ENCODE results near the gene LAIR1. TPM values are rescaled to one million over a fixed set of nuclear protein-coding genes. Genes with fewer than 3 reads are reported as not detected.

Gene LAIR1
- total RNA-seq, 1 experiment from 2014 or later, result not detected

- peaks cover 30% of the 10 kb centered on the region for H3K27me3 Mint-ChIP-seq (ENCODE audit: insufficient read depth, unreplicated experiment)
- no peak overlapping the region for H3K4me3 ChIP-seq (ENCODE audit: low read depth, low read length)
- 0 out of 2 replicates have a peak, but pooled peaks cover 2% of the 10 kb centered on the region for H3K27me3 ChIP-seq (replicated peaks; ENCODE audit: control insufficient read depth, insufficient read depth, low read length)
- H3K27ac Mint-ChIP-seq (ENCODE audit: unreplicated experiment), result no peak overlapping the region
- H3K4me1 Mint-ChIP-seq (ENCODE audit: low read depth, unreplicated experiment), result peaks cover 7% of the 10 kb centered on the region
- H3K9me3 Mint-ChIP-seq (ENCODE audit: unreplicated experiment), result no peaks in the 10 kb centered on the region
- no peak for DNase-seq
- BruUV-seq (replicated peaks), result no TSS peak
- TF ChIP-seq CTCF (IDR thresholded peaks at IDR 0.05; ENCODE audit: insufficient read depth in 1 of 2, low read depth in 1 of 2, low read length in 1 of 2, severe bottlenecking in 1 of 2, unreplicated experiment in 1 of 2), result no peak
- H3K9me3 ChIP-seq, result no peaks in the 10 kb centered on the region
- intact Hi-C loops (cut with micrococcal nuclease; ENCODE audit: unreplicated experiment), result no loop called here
- POLR2A ChIA-PET, result no interaction called here
- H3K4me1 ChIP-seq, result peaks cover 4% of the 10 kb centered on the region; the same call in 1 of the 2 replicates
- no peaks in the 10 kb centered on the region for H3K36me3 ChIP-seq (ENCODE audit: control insufficient read depth, insufficient read depth, low read length)
- CTCF ChIA-PET, result no interaction called here
- H3K4me3 Mint-ChIP-seq (ENCODE audit: unreplicated experiment), result no peak overlapping the region
- H3K36me3 Mint-ChIP-seq (ENCODE audit: insufficient read depth, unreplicated experiment), result no peaks in the 10 kb centered on the region
Observed at GRCh38 chr19:54389553-54389952, 24.8 kb upstream of the LAIR1 start.

- TF ChIP-seq CTCF (IDR thresholded peaks at IDR 0.05; ENCODE audit: insufficient read depth in 1 of 2, low read depth in 1 of 2, low read length in 1 of 2, severe bottlenecking in 1 of 2, unreplicated experiment in 1 of 2), result no peak
- intact Hi-C loops (cut with micrococcal nuclease; ENCODE audit: unreplicated experiment), result no loop called here
- Histone ChIP-seq H3K27me3 (replicated peaks; ENCODE audit: control insufficient read depth, insufficient read depth, low read length) (0 out of 2 replicates have a peak, but pooled peaks cover 2% of the 10 kb centered on the region), H3K4me3 (ENCODE audit: low read depth, low read length) (peak overlapping the region; percentile 22), H3K36me3 (ENCODE audit: control insufficient read depth, insufficient read depth, low read length) (no peaks in the 10 kb centered on the region), H3K9me3 (no peaks in the 10 kb centered on the region), H3K4me1 (peaks cover 4% of the 10 kb centered on the region; the same call in 1 of the 2 replicates)
- CTCF ChIA-PET, result interaction anchor here (0.6 kb wide), 1 partner anchor 37 kb away, joined by 3 read pairs; no protein-coding TSS in a partner anchor
- no peak for DNase-seq
- POLR2A ChIA-PET, result interaction anchor here (0.6 kb wide), 1 partner anchor 613 kb away, joined by 5 read pairs; no protein-coding TSS in a partner anchor
- Mint-ChIP-seq H3K27ac (ENCODE audit: unreplicated experiment) (no peak overlapping the region), H3K27me3 (ENCODE audit: insufficient read depth, unreplicated experiment) (peaks cover 30% of the 10 kb centered on the region), H3K36me3 (ENCODE audit: insufficient read depth, unreplicated experiment) (no peaks in the 10 kb centered on the region), H3K4me1 (ENCODE audit: low read depth, unreplicated experiment) (peaks cover 7% of the 10 kb centered on the region), H3K4me3 (ENCODE audit: unreplicated experiment) (peak overlapping the region; percentile 64), H3K9me3 (ENCODE audit: unreplicated experiment) (no peaks in the 10 kb centered on the region)
- no TSS peak for BruUV-seq (replicated peaks)
Observed at GRCh38 chr19:54388802-54389139, 24.0 kb upstream of the LAIR1 start.

- no TSS peak for BruUV-seq (replicated peaks)
- Histone ChIP-seq H3K27me3 (replicated peaks; ENCODE audit: control insufficient read depth, insufficient read depth, low read length) (0 out of 2 replicates have a peak, but pooled peaks cover 2% of the 10 kb centered on the region), H3K4me1 (peaks cover 4% of the 10 kb centered on the region; the same call in 1 of the 2 replicates), H3K36me3 (ENCODE audit: control insufficient read depth, insufficient read depth, low read length) (no peaks in the 10 kb centered on the region), H3K4me3 (ENCODE audit: low read depth, low read length) (peak overlapping the region; percentile 22), H3K9me3 (no peaks in the 10 kb centered on the region)
- peak in 1 of 2 experiments; percentile 38 for DNase-seq
- ChIA-PET CTCF (no interaction called here), POLR2A (interaction anchor here (0.6 kb wide), 1 partner anchor 613 kb away, joined by 5 read pairs; no protein-coding TSS in a partner anchor)
- no peak overlapping the region for H3K27ac Mint-ChIP-seq (ENCODE audit: unreplicated experiment)
- intact Hi-C loops (cut with micrococcal nuclease; ENCODE audit: unreplicated experiment), result no loop called here
- no peak for TF ChIP-seq CTCF (IDR thresholded peaks at IDR 0.05; ENCODE audit: insufficient read depth in 1 of 2, low read depth in 1 of 2, low read length in 1 of 2, severe bottlenecking in 1 of 2, unreplicated experiment in 1 of 2)
- peaks cover 7% of the 10 kb centered on the region for H3K4me1 Mint-ChIP-seq (ENCODE audit: low read depth, unreplicated experiment)
- peaks cover 32% of the 10 kb centered on the region for H3K27me3 Mint-ChIP-seq (ENCODE audit: insufficient read depth, unreplicated experiment)
- peak overlapping the region; percentile 64 for H3K4me3 Mint-ChIP-seq (ENCODE audit: unreplicated experiment)
- H3K9me3 Mint-ChIP-seq (ENCODE audit: unreplicated experiment), result no peaks in the 10 kb centered on the region
- no peaks in the 10 kb centered on the region for H3K36me3 Mint-ChIP-seq (ENCODE audit: insufficient read depth, unreplicated experiment)
Observed at GRCh38 chr19:54387991-54388801, 23.5 kb upstream of the LAIR1 start.
